ENCODE data around the gene OXCT1.
A peak's percentile ranks its signal among the peaks of the same experiment; 100 is the strongest.
"Not testable (repeated sequence)": the region's sequence is repeated elsewhere in the genome, so short reads cannot be mapped to it uniquely, and the experiment has no call there.

The OXCT1 gene

GRCh38 chr5:41772056-41772455 is 98.2 kb downstream of the OXCT1 start:
- DNase-seq: no peak

- no peak for DNase-seq
Measured at GRCh38 chr5:41770799-41771198, 99.4 kb downstream of the OXCT1 start.

GRCh38 chr5:41768692-41769091 is 101.5 kb downstream of the OXCT1 start:
- no peak for DNase-seq

GRCh38 chr5:41764650-41765049 is 105.6 kb downstream of the OXCT1 start:
- no peak for DNase-seq

- DNase-seq: no peak
Measured at GRCh38 chr5:41763574-41763973, 106.7 kb downstream of the OXCT1 start.

- no peak for DNase-seq
Measured at GRCh38 chr5:41763081-41763480, 107.1 kb downstream of the OXCT1 start.

- DNase-seq: no peak
Measured at GRCh38 chr5:41762426-41762825, 107.8 kb downstream of the OXCT1 start.

- no peak for DNase-seq
Measured at GRCh38 chr5:41761663-41762062, 108.6 kb downstream of the OXCT1 start.

- no peak for DNase-seq
Measured at GRCh38 chr5:41755705-41756104, 114.5 kb downstream of the OXCT1 start.

- DNase-seq: no peak
Measured at GRCh38 chr5:41754857-41755256, 115.4 kb downstream of the OXCT1 start.

- no peak for DNase-seq
Measured at GRCh38 chr5:41751867-41752266, 118.4 kb downstream of the OXCT1 start.

GRCh38 chr5:41748631-41749030 is 121.6 kb downstream of the OXCT1 start:
- peak; percentile 40 for DNase-seq

GRCh38 chr5:41747708-41748107 is 122.5 kb downstream of the OXCT1 start:
- DNase-seq: no peak

- DNase-seq: no peak
Measured at GRCh38 chr5:41747301-41747700, 122.9 kb downstream of the OXCT1 start.

- DNase-seq: not testable (repeated sequence)
Measured at GRCh38 chr5:41742608-41743007, 127.6 kb downstream of the OXCT1 start.

- DNase-seq: no peak
Measured at GRCh38 chr5:41738710-41739354, 131.4 kb downstream of the OXCT1 start.

GRCh38 chr5:41736641-41737040 is 133.6 kb downstream of the OXCT1 start:
- no peak for DNase-seq

- DNase-seq: no peak
Measured at GRCh38 chr5:41735213-41735612, 135.0 kb downstream of the OXCT1 start.

GRCh38 chr5:41729381-41729780 is 140.8 kb downstream of the OXCT1 start:
- not testable (repeated sequence) for DNase-seq

- DNase-seq: no peak
Measured at GRCh38 chr5:41728281-41728680, 141.9 kb downstream of the OXCT1 start.

GRCh38 chr5:41722359-41722950 is 147.8 kb downstream of the OXCT1 start:
- DNase-seq: no peak

- no peak for DNase-seq
Measured at GRCh38 chr5:41721516-41721915, 148.7 kb downstream of the OXCT1 start.

- no peak for DNase-seq
Measured at GRCh38 chr5:41716382-41716781, 153.8 kb downstream of the OXCT1 start.

- DNase-seq: not testable (repeated sequence)
Measured at GRCh38 chr5:41714446-41714845, 155.8 kb downstream of the OXCT1 start.

- no peak for DNase-seq
Measured at GRCh38 chr5:41708604-41708940, 161.7 kb downstream of the OXCT1 start.

Measured in stimulated activated CD8-positive, alpha-beta memory T cell treated with anti-CD3 and anti-CD28 coated beads, Interleukin-4, amount 100 ng/mL, for 48 hours (primary cell).